Smooth muscle cell (in vitro differentiated cells): ENCODE data around the gene KLF6. TPM values are rescaled to one million over a fixed set of nuclear protein-coding genes. Genes with fewer than 3 reads are reported as not detected.

Experiments used
- DNase-seq: peaks from one replicate; lab custom pipeline; 2025; ENCODE audit not compliant: unreplicated experiment; lab: John Stamatoyannopoulos, UW
- H2AFZ ChIP-seq: fragments of 200-600 bp; sonication (generic); 2 replicates; pipeline ENCODE4 v1.6.0; 2016; ENCODE audit warnings: antibody characterized with exemption, low read depth, mild to moderate bottlenecking
- H3F3A ChIP-seq: fragments of 200-600 bp; sonication (generic); 2 replicates; pipeline ENCODE4 v1.6.0; 2017; ENCODE audit warnings: antibody characterized with exemption, low read depth
- H3K27ac ChIP-seq: fragments of 200-600 bp; sonication (generic); 2 replicates; pipeline ENCODE4 v1.5.1; 2016; ENCODE audit warnings: low read depth, mild to moderate bottlenecking
- H3K27me3 ChIP-seq: fragments of 200-600 bp; sonication (generic); 2 replicates; pipeline ENCODE4 v1.6.1; 2016; ENCODE audit warnings: low read depth, mild to moderate bottlenecking
- H3K36me3 ChIP-seq: fragments of 200-600 bp; sonication (generic); 2 replicates; pipeline ENCODE4 v1.5.1; 2016; ENCODE audit warnings: low read depth
- H3K4me1 ChIP-seq: fragments of 200-600 bp; sonication (generic); 2 replicates; pipeline ENCODE4 v1.5.1; 2016; ENCODE audit warnings: low read depth
- H3K4me2 ChIP-seq: fragments of 200-600 bp; sonication (generic); 2 replicates; pipeline ENCODE4 v1.6.0; 2016; ENCODE audit warnings: mild to moderate bottlenecking
- H3K4me3 ChIP-seq: fragments of 200-600 bp; sonication (generic); 2 replicates; pipeline ENCODE4 v1.5.1; 2016; ENCODE audit warnings: mild to moderate bottlenecking
- H3K79me2 ChIP-seq: fragments of 200-600 bp; sonication (generic); 2 replicates; pipeline ENCODE4 v1.6.0; 2016; ENCODE audit warnings: low read depth, mild to moderate bottlenecking
- H3K9ac ChIP-seq: fragments of 200-600 bp; sonication (generic); 2 replicates; pipeline ENCODE4 v1.6.0; 2016; ENCODE audit warnings: low read depth
- H3K9me3 ChIP-seq: fragments of 200-600 bp; sonication (generic); replicated peaks from 2 replicates; pipeline ENCODE4 v1.5.1; 2016; ENCODE audit warnings: low read depth
- H4K20me1 ChIP-seq: fragments of 200-600 bp; sonication (generic); 2 replicates; pipeline ENCODE4 v1.6.0; 2016; ENCODE audit warnings: low read depth
- CTCF ChIP-seq: fragments of 200-600 bp; sonication (generic); IDR thresholded peaks from 2 replicates; pipeline ENCODE4 v1.5.1; 2017; ENCODE audit warnings: borderline replicate concordance, mild to moderate bottlenecking, antibody characterized with exemption; ENCODE audit not compliant: insufficient read depth, poor library complexity, severe bottlenecking
- WGBS: methylation state at CpG from one replicate; pipeline ENCODE4 v1.1.7; 2016; ENCODE audit warnings: low lambda C conversion rate; 5-methylcytosine and 5-hydroxymethylcytosine counted together
- polyA plus RNA-seq: library from polyadenylated mRNA; unstranded; fragments of >200 nt; fragmentation: Nextera tagmentation; extraction: Ambion mirVana; gene quantifications from 2 replicates; pipeline ENCODE4 v1.2.1, GENCODE V29; 2016
- total RNA-seq: library from RNA; depleted of rRNA; stranded (reverse); fragments of >200 nt; gene quantifications from 2 replicates; pipeline ENCODE4 v1.2.3, GENCODE V29; 2014

KLF6 gene
- total and polyA plus RNA-seq, 2 experiments from 2014 or later: 198 to 519 TPM

DNA sequence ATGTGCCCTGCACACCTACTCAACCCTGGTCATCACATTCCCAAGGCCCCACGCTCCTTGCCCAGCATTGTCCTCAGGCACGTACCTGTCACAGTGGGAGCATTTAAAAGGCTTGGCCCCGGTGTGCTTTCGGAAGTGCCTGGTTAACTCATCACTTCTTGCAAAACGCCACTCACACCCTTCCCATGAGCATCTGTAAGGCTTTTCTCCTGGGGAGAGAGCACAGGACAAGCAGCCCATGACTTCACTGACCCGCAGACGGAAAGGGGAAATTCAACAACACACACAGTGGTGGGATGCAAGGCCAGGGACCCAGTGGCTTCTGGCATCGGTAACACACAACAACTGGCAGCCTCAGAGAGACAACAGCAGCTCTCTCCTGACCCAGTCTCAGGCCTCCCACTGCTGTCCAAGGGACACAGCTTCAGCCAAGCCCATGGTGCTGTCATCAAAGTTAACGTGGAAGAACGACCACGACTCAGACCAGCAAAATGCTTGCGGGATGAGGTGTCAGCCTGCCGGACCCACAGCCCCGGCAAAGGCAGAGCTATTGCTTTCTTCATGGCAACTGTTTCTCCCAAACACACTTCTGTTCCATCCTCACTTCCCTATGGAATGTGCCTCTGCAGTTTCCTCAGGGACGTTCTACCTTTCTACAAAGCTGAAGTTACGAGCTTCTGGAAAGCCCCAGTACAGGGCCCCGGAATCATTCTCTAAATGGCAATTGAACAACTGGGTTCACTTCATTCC is 4.8 kb downstream of the KLF6 start:
- Histone ChIP-seq H3K4me1 (peaks cover 20% of the 10 kb centered on the region), H3K36me3 (peaks cover 6% of the 10 kb centered on the region)

GRCh38 chr10:3779158-3779741 is 5.8 kb downstream of the KLF6 start:
- H3K36me3 ChIP-seq: peaks cover 6% of the 10 kb centered on the region
- DNase-seq: no peak
- TF ChIP-seq CTCF: no peak

More for the DNA sequence above, 4.8 kb downstream of the KLF6 start:
- Histone ChIP-seq H4K20me1 (peaks cover 76% of the 10 kb centered on the region), H3K4me3 (peak overlapping the region; percentile 87), H3K9ac (peak overlapping the region; percentile 99), H3K79me2 (peaks cover 71% of the 10 kb centered on the region), H3K9me3 (no peaks in the 10 kb centered on the region), H3K27ac (peak overlapping the region; percentile 99), H2AFZ (no peak overlapping the region), H3K4me2 (peak overlapping the region; percentile 93), H3K27me3 (no peaks in the 10 kb centered on the region), H3F3A (peaks cover 76% of the 10 kb centered on the region)
- no peak for TF ChIP-seq CTCF
- 23% methylated on average over 17 of the region's 17 CpGs for WGBS
- no peak for DNase-seq

GRCh38 chr10:3778692-3779157 is 6.3 kb downstream of the KLF6 start:
- peaks cover 76% of the 10 kb centered on the region for H3F3A ChIP-seq
- no peak for TF ChIP-seq CTCF
- peak overlapping the region; percentile 93 for H3K4me2 ChIP-seq
- H2AFZ ChIP-seq: no peak overlapping the region
- DNase-seq: no peak
- H3K27me3 ChIP-seq: no peaks in the 10 kb centered on the region
- peaks cover 58% of the 10 kb centered on the region for H3K79me2 ChIP-seq
- H3K4me3 ChIP-seq: peak overlapping the region; percentile 87
- peak overlapping the region; percentile 99 for H3K9ac ChIP-seq
- peaks cover 20% of the 10 kb centered on the region for H3K4me1 ChIP-seq
- H3K36me3 ChIP-seq: peaks cover 6% of the 10 kb centered on the region
- no peaks in the 10 kb centered on the region for H3K9me3 ChIP-seq
- 70% methylated on average over 3 of the region's 3 CpGs for WGBS
- H4K20me1 ChIP-seq: peaks cover 64% of the 10 kb centered on the region
- peak overlapping the region; percentile 99 for H3K27ac ChIP-seq

More at GRCh38 chr10:3779158-3779741, 5.8 kb downstream of the KLF6 start:
- H2AFZ ChIP-seq: no peak overlapping the region
- 64% methylated on average over 14 of the region's 14 CpGs for WGBS
- H3K4me1 ChIP-seq: peaks cover 20% of the 10 kb centered on the region
- H3K9ac ChIP-seq: peak overlapping the region; percentile 99
- no peaks in the 10 kb centered on the region for H3K27me3 ChIP-seq
- peaks cover 63% of the 10 kb centered on the region for H3K79me2 ChIP-seq
- H3K4me2 ChIP-seq: peak overlapping the region; percentile 93
- peak overlapping the region; percentile 87 for H3K4me3 ChIP-seq
- H3F3A ChIP-seq: peaks cover 77% of the 10 kb centered on the region
- peaks cover 69% of the 10 kb centered on the region for H4K20me1 ChIP-seq
- peak overlapping the region; percentile 99 for H3K27ac ChIP-seq
- no peaks in the 10 kb centered on the region for H3K9me3 ChIP-seq
